Measurements from ENCODE around the gene CIITA.
A peak's percentile ranks its signal among the peaks of the same experiment; 100 is the strongest.

CIITA gene

GRCh38 chr16:10862438-10862837, 14.6 kb upstream of the CIITA start:
- TF ChIP-seq CTCF (IDR thresholded peaks at IDR 0.05; ENCODE audit: low read depth, low read length, poor library complexity, severe bottlenecking) (no peak), EZH2phosphoT487 (IDR thresholded peaks at IDR 0.05; ENCODE audit: borderline replicate concordance, low read length) (no peak)
- Histone ChIP-seq H4K20me1 (ENCODE audit: control insufficient read depth, insufficient read depth, low read depth, low read length) (no peaks in the 10 kb centered on the region), H3K27ac (ENCODE audit: low read depth, low read length) (no peak overlapping the region), H3K4me1 (ENCODE audit: control insufficient read depth, low read length) (peaks cover 35% of the 10 kb centered on the region), H3F3A (ENCODE audit: control insufficient read depth, insufficient read depth) (peaks cover 2% of the 10 kb centered on the region; the same call in 1 of the 2 replicates), H3K4me2 (ENCODE audit: low read length) (no peak overlapping the region), H3K9me3 (ENCODE audit: control insufficient read depth, insufficient read depth, low read length) (0 out of 2 replicates have a peak, but pooled peaks cover 2% of the 10 kb centered on the region), H3K4me3 (ENCODE audit: low read length) (no peak overlapping the region), H3K36me3 (ENCODE audit: control insufficient read depth, low read length) (no peaks in the 10 kb centered on the region; the same call in 1 of the 2 replicates), H3K27me3 (ENCODE audit: control insufficient read depth, low read length) (no peaks in the 10 kb centered on the region), H3K9me2 (replicated peaks; ENCODE audit: control insufficient read depth, low read length) (no peaks in the 10 kb centered on the region), H3K79me2 (ENCODE audit: control insufficient read depth, low read length) (no peaks in the 10 kb centered on the region)

- Histone ChIP-seq H3K79me2 (ENCODE audit: control insufficient read depth, low read length) (no peaks in the 10 kb centered on the region), H3K9me3 (ENCODE audit: control insufficient read depth, insufficient read depth, low read length) (no peaks in the 10 kb centered on the region), H4K20me1 (ENCODE audit: control insufficient read depth, insufficient read depth, low read depth, low read length) (no peaks in the 10 kb centered on the region), H3K36me3 (ENCODE audit: control insufficient read depth, low read length) (no peaks in the 10 kb centered on the region), H3K4me3 (ENCODE audit: low read length) (no peak overlapping the region), H3K27me3 (ENCODE audit: control insufficient read depth, low read length) (no peaks in the 10 kb centered on the region), H3K4me1 (ENCODE audit: control insufficient read depth, low read length) (peaks cover 74% of the 10 kb centered on the region), H3K9me2 (replicated peaks; ENCODE audit: control insufficient read depth, low read length) (no peaks in the 10 kb centered on the region), H3F3A (ENCODE audit: control insufficient read depth, insufficient read depth) (peaks cover 9% of the 10 kb centered on the region; the same call in 1 of the 2 replicates), H3K27ac (ENCODE audit: low read depth, low read length) (no peak overlapping the region), H3K4me2 (ENCODE audit: low read length) (peak overlapping the region; percentile 83; the same call in 1 of the 2 replicates)
- TF ChIP-seq CTCF (IDR thresholded peaks at IDR 0.05; ENCODE audit: low read depth, low read length, poor library complexity, severe bottlenecking) (no peak), EZH2phosphoT487 (IDR thresholded peaks at IDR 0.05; ENCODE audit: borderline replicate concordance, low read length) (no peak)
These were observed 10.7 kb upstream of the CIITA start for GRCh38 chr16:10865991-10866966.

DNA sequence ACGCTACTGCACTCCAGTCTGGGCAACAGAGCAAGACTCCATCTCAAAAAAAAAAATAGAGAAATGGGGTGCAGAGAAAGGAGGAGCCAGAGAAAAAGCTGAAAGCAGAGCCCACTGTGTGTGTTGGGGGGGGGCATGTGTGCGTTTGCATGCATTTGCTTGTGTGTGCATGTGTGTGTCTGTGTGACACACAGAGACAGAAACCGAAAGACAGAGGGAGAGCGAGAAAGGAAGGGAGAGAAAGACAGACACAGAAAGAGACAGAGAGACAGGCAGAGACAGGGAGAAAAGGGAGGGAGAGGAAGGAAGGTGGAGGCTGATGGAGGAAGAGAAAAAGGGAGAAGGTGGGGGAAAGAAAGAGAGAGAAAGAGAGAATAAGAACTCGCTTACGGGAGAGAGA, 9.8 kb upstream of the CIITA start:
- TF ChIP-seq CTCF (IDR thresholded peaks at IDR 0.05; ENCODE audit: low read depth, low read length, poor library complexity, severe bottlenecking), result no peak
- no peak for TF ChIP-seq EZH2phosphoT487 (IDR thresholded peaks at IDR 0.05; ENCODE audit: borderline replicate concordance, low read length)
- no peaks in the 10 kb centered on the region for H3K79me2 ChIP-seq (ENCODE audit: control insufficient read depth, low read length)
- H3K36me3 ChIP-seq (ENCODE audit: control insufficient read depth, low read length), result no peaks in the 10 kb centered on the region
- H3K4me2 ChIP-seq (ENCODE audit: low read length), result peak overlapping the region; percentile 83
- H3K9me2 ChIP-seq (replicated peaks; ENCODE audit: control insufficient read depth, low read length), result no peaks in the 10 kb centered on the region
- no peaks in the 10 kb centered on the region for H4K20me1 ChIP-seq (ENCODE audit: control insufficient read depth, insufficient read depth, low read depth, low read length)
- H3K27me3 ChIP-seq (ENCODE audit: control insufficient read depth, low read length), result no peaks in the 10 kb centered on the region
- no peaks in the 10 kb centered on the region for H3K9me3 ChIP-seq (ENCODE audit: control insufficient read depth, insufficient read depth, low read length)
- peaks cover 8% of the 10 kb centered on the region; the same call in 1 of the 2 replicates for H3F3A ChIP-seq (ENCODE audit: control insufficient read depth, insufficient read depth)
- H3K4me1 ChIP-seq (ENCODE audit: control insufficient read depth, low read length), result peaks cover 83% of the 10 kb centered on the region
- H3K27ac ChIP-seq (ENCODE audit: low read depth, low read length), result 0 out of 2 replicates have a peak overlapping the region, but pooled peaks have one; percentile 84
- peak overlapping the region; percentile 59 for H3K4me3 ChIP-seq (ENCODE audit: low read length)

All from DOHH2 (cell line).